Dendritic cell treated with granulocyte-macrophage colony-stimulating factor and Interleukin-4, amounts not matched to agents 40 ng/mL and 50 ng/mL, for 4 days (primary cell): ENCODE data around the gene KIRREL3.

Source experiments
- H3K27ac Mint-ChIP-seq: one replicate; pipeline ENCODE4 v1.8.0; 2022; ENCODE audit warnings: mild to moderate bottlenecking, mixed read lengths
- H3K27me3 Mint-ChIP-seq: one replicate; pipeline ENCODE4 v1.8.0; 2022; ENCODE audit warnings: mild to moderate bottlenecking, mixed read lengths
- H3K36me3 Mint-ChIP-seq: one replicate; pipeline ENCODE4 v1.8.0; 2022; ENCODE audit warnings: low read depth, mixed read lengths
- H3K4me1 Mint-ChIP-seq: one replicate; pipeline ENCODE4 v1.8.0; 2022; ENCODE audit warnings: low read depth, mixed read lengths
- H3K4me3 Mint-ChIP-seq: one replicate; pipeline ENCODE4 v1.8.0; 2022; ENCODE audit warnings: mild to moderate bottlenecking, moderate library complexity, mixed read lengths
- H3K9me3 Mint-ChIP-seq: one replicate; pipeline ENCODE4 v1.8.0; 2022; ENCODE audit warnings: mixed read lengths
- intact Hi-C: fragments of 100-400 bp; cut with micrococcal nuclease; formaldehyde crosslinking; loops from one replicate; pipeline ENCODE4 v1.15.0; 2022

The KIRREL3 gene

DNA sequence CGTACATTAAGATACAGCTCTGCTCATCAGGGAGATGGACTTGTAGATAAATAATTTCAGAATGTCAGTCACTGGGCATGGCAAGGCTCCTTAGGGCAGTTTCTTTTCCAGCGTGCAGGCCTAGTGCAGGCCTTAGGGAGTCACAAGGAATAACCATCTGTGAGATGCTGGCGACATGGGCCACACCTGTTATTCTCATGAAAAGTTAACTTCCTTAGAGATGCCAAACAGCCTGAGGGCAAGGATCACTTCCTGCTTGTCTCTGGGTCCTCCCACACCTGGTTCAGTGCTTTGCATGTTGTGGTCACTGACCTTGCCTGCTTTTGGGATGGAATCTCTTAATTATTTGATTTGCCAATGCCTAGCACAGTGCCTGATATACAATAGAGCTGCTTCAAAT lies 574.5 kb downstream of the KIRREL3 start:
- Mint-ChIP-seq H3K27ac (no peak overlapping the region), H3K4me3 (no peak overlapping the region), H3K36me3 (no peaks in the 10 kb centered on the region), H3K27me3 (no peaks in the 10 kb centered on the region), H3K9me3 (no peaks in the 10 kb centered on the region), H3K4me1 (peaks cover 30% of the 10 kb centered on the region)
- intact Hi-C loops = no loop called here

DNA sequence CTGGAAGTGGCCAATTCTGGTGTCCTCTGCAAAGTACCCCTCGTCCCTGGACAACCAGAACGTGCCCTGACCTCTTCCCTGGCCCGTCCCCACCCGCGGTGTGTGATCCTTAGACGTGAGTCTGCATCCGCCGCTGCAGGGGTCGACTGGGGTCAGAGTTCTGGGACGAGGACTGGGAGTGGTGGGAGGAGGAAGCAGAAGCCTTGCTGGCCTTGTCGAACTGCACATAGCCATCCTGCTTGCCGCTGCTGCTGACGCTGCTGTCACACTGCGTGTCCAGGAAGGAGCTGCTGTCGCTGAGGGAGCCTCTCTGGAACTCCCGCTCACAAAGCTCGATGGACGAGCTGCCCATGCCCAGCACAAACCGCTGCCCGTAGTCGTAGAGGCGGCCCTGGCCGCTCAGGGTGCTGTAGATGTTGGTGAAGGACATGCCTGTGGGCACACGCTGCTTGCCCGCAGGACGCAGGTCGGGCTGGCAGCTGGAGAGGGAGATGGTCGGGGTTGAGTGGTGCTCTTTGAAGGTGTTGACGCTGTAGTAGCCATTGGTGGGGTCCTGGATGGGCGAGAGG lies 576.0 kb downstream of the KIRREL3 start:
- Mint-ChIP-seq H3K36me3 (no peaks in the 10 kb centered on the region), H3K9me3 (no peaks in the 10 kb centered on the region), H3K4me1 (peaks cover 38% of the 10 kb centered on the region), H3K4me3 (no peak overlapping the region), H3K27me3 (no peaks in the 10 kb centered on the region), H3K27ac (peak overlapping the region; percentile 16)
- intact Hi-C loops = no loop called here

DNA sequence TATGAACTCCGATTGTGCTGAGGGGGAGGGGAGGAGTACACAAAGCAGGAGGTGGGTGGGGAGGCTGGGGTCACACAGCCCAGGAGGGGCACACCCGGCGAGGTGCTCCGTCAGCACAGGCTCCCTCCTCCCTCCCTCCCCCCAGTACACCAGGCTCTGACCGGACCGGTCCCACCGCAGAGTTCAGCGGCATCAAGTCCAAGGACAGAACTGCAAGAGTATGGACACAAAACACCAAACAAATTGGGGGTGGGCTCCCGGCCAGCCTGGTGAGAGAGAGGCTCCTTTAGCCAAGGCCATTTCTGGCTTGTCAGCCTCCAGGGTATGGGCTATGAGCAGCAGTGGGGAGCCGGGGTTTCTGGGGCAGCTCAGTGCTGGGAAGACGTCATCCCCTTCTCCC lies 576.8 kb downstream of the KIRREL3 start:
- peaks cover 38% of the 10 kb centered on the region for H3K4me1 Mint-ChIP-seq
- H3K27ac Mint-ChIP-seq = peak overlapping the region; percentile 3
- no peaks in the 10 kb centered on the region for H3K9me3 Mint-ChIP-seq
- no peaks in the 10 kb centered on the region for H3K27me3 Mint-ChIP-seq
- H3K4me3 Mint-ChIP-seq = no peak overlapping the region
- intact Hi-C loops = no loop called here
- no peaks in the 10 kb centered on the region for H3K36me3 Mint-ChIP-seq

DNA sequence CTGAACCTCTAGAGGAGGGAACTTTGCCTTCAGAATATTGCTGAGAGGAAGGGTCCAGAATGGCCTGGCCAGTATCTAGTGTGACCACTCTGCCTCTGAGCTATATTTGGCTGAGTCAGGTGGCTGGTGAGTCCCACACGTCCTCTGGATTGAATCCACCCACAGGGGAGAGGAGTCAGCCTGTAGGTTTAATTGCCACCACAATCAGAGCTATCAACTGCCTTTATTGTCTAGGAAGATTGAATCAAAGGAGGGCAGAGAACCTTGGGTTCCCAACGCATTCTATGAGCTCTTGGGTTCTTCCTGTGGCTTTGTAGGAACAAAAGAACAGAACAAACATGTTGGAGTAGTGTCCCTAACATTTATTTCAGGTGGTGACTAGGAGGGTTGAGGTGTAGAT lies 577.4 kb downstream of the KIRREL3 start:
- no peaks in the 10 kb centered on the region for H3K9me3 Mint-ChIP-seq
- H3K27me3 Mint-ChIP-seq = no peaks in the 10 kb centered on the region
- no peak overlapping the region for H3K27ac Mint-ChIP-seq
- H3K4me1 Mint-ChIP-seq = peaks cover 44% of the 10 kb centered on the region
- H3K4me3 Mint-ChIP-seq = no peak overlapping the region
- intact Hi-C loops = no loop called here
- H3K36me3 Mint-ChIP-seq = no peaks in the 10 kb centered on the region

DNA sequence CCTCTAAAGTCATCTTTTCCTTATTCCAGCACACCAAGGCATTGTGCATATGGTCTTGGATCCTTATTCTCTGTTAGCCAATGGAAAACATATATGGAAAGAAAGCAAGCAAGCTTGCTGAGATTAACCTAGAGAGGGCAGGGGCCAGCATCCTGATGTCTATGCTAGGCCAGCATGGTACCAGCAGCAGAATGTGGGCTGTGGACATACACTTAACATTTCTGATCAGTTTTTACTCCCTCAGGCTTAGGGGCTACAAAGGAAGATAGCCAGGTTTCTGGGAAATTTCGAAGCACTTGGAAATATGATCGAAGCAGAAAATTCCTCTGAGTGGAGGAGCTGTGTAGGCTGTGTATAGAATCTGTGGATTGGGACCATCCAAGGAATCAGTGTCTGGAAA lies 578.1 kb downstream of the KIRREL3 start:
- Mint-ChIP-seq H3K27ac (no peak overlapping the region), H3K36me3 (no peaks in the 10 kb centered on the region), H3K27me3 (no peaks in the 10 kb centered on the region), H3K9me3 (no peaks in the 10 kb centered on the region), H3K4me3 (no peak overlapping the region), H3K4me1 (peaks cover 47% of the 10 kb centered on the region)
- intact Hi-C loops = no loop called here

DNA sequence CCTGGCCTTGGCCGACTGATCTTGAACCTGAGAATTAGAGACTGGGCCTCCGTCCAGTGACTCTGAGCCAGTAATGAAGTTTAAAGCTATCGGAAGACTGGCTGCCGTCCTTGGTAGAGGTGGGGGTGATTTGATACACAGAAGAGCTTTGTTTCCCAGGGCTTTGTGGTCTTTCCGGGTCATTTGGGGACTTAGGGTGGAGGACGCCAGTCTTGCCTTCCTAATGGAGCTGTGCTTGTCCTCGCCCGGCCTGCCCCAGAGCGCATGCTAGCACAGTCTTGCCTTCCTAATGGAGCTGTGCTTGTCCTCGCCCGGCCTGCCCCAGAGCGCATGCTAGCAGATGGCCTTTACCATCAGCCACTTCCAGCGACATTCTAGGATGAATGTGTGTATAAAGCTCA lies 579.3 kb downstream of the KIRREL3 start:
- H3K9me3 Mint-ChIP-seq = no peaks in the 10 kb centered on the region
- no peak overlapping the region for H3K4me3 Mint-ChIP-seq
- H3K27me3 Mint-ChIP-seq = no peaks in the 10 kb centered on the region
- peak overlapping the region; percentile 88 for H3K27ac Mint-ChIP-seq
- intact Hi-C loops = loop anchor here (2.0 kb wide), 1 partner anchor 64 kb away; no protein-coding TSS in a partner anchor
- H3K4me1 Mint-ChIP-seq = peaks cover 54% of the 10 kb centered on the region
- peaks cover 1% of the 10 kb centered on the region for H3K36me3 Mint-ChIP-seq

DNA sequence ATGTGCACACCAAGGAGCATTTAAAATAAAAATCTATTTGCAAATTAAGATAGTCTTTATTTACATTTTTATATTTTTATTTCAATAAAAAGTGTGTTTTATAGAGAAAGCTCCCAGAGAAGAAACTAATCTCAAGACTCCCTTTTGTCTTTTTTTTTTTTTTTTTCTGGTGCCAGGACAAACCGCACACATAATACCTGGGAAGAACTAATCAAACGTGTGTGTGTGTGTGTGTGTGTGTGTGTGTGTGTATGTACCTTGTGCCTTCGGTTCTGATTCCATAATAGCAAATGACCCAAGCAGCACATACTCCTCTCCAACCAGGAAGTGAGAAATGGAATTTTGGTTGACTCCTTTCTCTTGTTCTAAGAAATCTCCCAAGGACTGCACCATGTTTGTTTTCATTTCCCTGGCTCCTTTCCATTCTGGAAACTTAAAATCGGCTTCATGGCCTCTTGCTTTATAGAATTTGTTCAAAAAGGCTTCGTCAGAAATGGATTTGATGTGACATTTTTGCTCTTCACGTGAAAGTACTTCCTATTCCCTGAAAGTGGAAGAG lies 579.8 kb downstream of the KIRREL3 start:
- intact Hi-C loops = loop anchor here (2.0 kb wide), 1 partner anchor 64 kb away; no protein-coding TSS in a partner anchor
- Mint-ChIP-seq H3K4me3 (no peak overlapping the region), H3K27ac (peak overlapping the region; percentile 88)

DNA sequence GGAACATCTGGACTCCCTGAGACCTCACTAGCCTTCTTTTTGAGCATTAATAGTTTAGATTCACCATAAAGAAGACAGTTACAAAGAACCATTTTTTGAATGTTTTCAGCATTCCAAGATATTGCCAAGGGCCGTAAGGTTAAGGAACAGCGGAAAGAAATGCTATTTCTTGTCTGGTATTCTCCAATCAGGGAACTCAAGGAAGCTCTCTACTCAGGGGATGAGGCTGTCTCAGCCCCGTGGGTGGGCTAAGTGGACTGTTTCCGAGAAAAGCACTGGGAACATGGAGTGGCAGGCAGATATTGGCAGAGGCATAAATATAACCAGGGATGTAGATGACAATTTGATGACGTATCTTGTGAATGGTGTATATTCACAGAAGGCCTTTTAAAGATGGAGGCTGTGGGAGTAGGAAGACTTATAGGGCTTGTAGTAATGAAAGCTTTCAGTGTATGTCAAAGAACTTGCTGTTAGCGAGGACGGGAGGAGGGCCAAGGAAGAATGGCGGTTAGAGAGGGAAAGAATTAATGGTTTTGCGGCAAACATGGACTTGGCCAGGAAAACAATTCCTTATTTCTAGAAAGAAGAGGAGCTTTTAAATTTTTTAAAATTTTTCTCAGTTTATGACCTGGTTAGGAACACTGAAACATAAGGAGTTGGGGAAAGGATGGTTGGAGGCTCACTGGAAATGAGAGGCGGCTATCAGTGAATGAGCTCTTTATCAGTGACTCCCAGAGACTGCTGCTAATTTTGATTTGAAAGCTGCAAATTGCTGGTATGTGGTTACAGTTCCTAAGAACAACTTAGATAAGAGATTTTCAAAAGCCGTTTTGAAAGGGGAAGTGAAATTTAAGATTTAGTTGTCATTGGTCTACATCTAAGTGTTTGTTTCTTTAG lies 580.5 kb downstream of the KIRREL3 start:
- intact Hi-C loops = loop anchor here (2.0 kb wide), 1 partner anchor 63 kb away; no protein-coding TSS in a partner anchor

More for the DNA sequence above, 579.8 kb downstream of the KIRREL3 start:
- Mint-ChIP-seq H3K4me1 (peaks cover 58% of the 10 kb centered on the region), H3K36me3 (peaks cover 6% of the 10 kb centered on the region), H3K27me3 (no peaks in the 10 kb centered on the region), H3K9me3 (no peaks in the 10 kb centered on the region)

DNA sequence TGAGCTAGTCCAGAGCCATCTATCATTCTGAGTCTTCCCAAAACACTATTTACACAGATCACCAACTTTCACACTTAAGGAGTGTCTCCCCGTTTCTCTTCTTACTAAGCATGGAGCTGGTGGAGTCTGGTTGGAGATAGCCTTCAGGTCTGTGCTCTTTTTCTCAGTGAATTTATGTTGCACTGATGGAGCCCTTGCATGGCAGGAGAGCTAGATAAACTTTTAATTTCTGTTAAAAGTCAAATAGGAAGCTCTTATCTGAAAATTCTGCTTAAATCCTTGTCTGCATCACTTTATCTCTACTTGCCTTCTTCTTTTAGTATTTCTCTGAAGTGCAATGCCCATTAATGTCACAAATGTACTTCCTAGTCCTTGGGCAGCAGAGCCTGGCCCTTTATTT lies 581.7 kb downstream of the KIRREL3 start:
- Mint-ChIP-seq H3K4me1 (peaks cover 68% of the 10 kb centered on the region), H3K9me3 (no peaks in the 10 kb centered on the region), H3K27me3 (no peaks in the 10 kb centered on the region), H3K36me3 (peaks cover 24% of the 10 kb centered on the region), H3K4me3 (no peak overlapping the region), H3K27ac (peak overlapping the region; percentile 88)
- intact Hi-C loops = no loop called here

More for the DNA sequence above, 580.5 kb downstream of the KIRREL3 start:
- peaks cover 12% of the 10 kb centered on the region for H3K36me3 Mint-ChIP-seq
- no peaks in the 10 kb centered on the region for H3K9me3 Mint-ChIP-seq
- H3K27me3 Mint-ChIP-seq = no peaks in the 10 kb centered on the region
- H3K27ac Mint-ChIP-seq = peak overlapping the region; percentile 88
- peaks cover 62% of the 10 kb centered on the region for H3K4me1 Mint-ChIP-seq
- H3K4me3 Mint-ChIP-seq = peak overlapping the region; percentile 44

DNA sequence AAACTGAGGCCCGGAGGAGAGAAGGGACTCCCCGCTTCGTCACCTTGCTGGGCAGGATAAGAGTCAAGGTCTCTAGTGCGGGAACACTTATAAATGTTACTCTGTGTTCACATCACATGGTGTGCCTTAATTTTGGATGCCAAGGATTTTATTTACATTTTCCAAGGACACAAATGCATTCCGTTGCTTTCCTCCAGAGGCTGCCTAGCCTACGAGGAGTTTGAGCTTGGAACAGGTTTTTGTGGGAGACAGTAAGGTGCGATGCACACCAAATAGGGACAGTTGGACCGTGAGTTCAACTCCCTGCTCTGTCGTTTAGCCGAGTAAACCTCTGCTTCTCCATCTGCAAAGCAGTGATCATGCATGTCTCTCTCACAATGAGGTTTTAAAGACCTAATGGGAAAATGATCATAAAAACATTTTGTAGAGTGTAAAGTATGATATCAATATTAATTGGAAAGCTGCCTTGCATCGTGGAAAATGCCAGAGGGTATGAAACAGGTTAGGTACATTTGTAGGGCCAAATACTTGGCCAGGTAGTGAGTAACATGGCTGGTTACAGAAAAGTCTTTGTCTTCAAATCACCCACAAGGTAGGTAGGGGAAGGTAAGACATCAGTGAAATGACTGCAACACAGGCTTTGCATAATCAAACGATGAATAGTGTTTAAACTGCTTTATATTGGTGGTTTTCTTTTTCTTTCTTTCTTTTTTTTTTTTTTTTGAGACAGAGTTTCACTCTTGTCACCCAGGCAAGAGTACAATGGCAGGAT lies 583.3 kb downstream of the KIRREL3 start:
- H3K36me3 Mint-ChIP-seq = peaks cover 35% of the 10 kb centered on the region
- H3K9me3 Mint-ChIP-seq = no peaks in the 10 kb centered on the region
- intact Hi-C loops = no loop called here
- peak overlapping the region; percentile 86 for H3K27ac Mint-ChIP-seq
- H3K4me3 Mint-ChIP-seq = peak overlapping the region; percentile 68
- no peaks in the 10 kb centered on the region for H3K27me3 Mint-ChIP-seq
- peaks cover 68% of the 10 kb centered on the region for H3K4me1 Mint-ChIP-seq

DNA sequence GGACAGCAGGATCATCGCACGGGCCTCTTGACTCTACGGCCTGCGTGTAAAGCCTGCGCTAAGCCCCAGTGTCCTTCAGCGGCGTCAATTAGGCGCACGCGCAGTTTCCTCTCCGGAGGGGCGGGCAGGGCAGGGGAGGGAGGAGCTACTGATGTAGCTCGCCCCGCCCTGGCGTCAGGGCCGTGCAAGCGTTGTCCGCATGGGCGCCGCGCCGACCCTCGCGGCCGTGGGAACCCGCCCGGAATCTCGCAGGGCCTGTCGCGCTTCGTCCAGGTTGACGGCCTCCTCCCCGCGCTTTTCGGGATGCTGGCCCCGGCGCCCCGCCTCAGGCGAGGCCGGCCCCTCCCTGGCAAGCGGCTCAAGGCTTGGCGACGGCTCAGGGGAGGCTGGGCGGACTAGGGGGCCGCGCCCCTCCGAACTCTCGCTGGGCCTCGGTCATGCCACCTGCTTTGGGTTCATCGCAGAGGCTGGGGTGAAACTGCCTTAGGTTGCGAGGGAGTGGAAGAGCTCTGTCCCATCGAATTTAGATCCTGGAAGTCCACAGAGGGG lies 584.0 kb downstream of the KIRREL3 start:
- Mint-ChIP-seq H3K9me3 (no peaks in the 10 kb centered on the region), H3K4me1 (peaks cover 66% of the 10 kb centered on the region), H3K27me3 (no peaks in the 10 kb centered on the region), H3K27ac (peak overlapping the region; percentile 86), H3K36me3 (peaks cover 41% of the 10 kb centered on the region), H3K4me3 (peak overlapping the region; percentile 68)
- intact Hi-C loops = no loop called here

DNA sequence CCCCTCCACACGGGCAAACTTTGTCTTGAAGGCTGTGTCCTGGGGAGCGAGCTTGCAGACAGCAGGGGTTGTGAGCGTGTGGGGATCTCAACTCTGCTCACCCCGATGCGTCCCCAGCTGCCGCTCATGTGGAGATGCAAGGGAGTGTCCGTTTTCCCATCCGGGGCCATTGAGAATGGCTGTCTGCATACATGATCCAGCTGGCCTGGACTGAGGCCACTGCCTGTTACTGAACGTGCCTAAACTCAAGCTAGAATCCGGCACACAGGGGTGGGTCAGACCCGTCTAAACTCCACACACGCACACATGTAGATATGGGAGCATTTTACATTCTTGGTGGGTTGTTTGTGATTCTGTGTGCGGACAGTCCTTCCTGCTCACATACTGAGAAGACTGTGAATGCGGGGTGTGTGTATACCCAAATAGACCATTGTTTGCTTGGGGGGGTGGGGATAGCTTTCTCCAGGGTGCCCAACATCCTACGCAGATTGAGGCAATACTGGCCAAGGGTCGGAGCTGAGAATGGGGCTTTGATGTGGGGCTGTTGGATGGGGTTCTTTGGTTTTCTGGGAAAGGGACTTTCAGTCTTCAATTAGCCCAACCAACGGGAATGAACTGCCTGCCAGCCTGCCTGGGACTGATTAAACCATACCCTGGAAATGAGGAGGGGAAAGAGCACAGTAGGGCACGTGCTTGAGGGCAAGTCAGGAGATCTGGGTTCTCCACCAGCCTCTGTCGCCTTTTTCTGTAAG lies 584.7 kb downstream of the KIRREL3 start:
- intact Hi-C loops = no loop called here
- H3K9me3 Mint-ChIP-seq = no peaks in the 10 kb centered on the region
- no peaks in the 10 kb centered on the region for H3K27me3 Mint-ChIP-seq
- H3K4me1 Mint-ChIP-seq = peaks cover 58% of the 10 kb centered on the region
- H3K27ac Mint-ChIP-seq = peak overlapping the region; percentile 86
- H3K4me3 Mint-ChIP-seq = peak overlapping the region; percentile 49
- H3K36me3 Mint-ChIP-seq = peaks cover 49% of the 10 kb centered on the region

DNA sequence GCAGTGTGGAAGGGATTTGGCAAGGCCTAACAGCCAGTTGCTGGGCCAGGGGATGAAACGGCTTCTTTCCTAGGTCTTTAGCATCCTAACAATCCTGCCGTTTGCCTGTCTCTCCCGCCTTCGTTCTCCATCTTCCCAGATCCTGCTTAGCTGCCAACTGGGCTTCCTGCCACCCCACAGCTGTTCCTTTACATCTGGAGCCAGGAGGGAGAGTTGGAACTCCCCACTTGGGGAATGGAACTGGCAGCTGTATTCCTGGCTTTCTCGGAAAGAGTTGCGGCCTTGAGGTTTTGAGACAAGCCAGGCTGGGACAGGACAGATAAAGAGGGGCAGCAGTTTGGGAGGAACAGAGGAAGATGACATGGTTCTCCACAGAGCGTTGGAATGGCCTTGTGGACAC lies 585.4 kb downstream of the KIRREL3 start:
- H3K27ac Mint-ChIP-seq = peak overlapping the region; percentile 86
- intact Hi-C loops = no loop called here
- no peaks in the 10 kb centered on the region for H3K27me3 Mint-ChIP-seq
- H3K9me3 Mint-ChIP-seq = no peaks in the 10 kb centered on the region
- H3K4me1 Mint-ChIP-seq = peaks cover 55% of the 10 kb centered on the region
- no peak overlapping the region for H3K4me3 Mint-ChIP-seq
- peaks cover 56% of the 10 kb centered on the region for H3K36me3 Mint-ChIP-seq
